GM21737 (cell line): ENCODE results near the gene PTPN21.
"Not testable (repeated sequence)": the region's sequence is repeated elsewhere in the genome, so short reads cannot be mapped to it uniquely, and the experiment has no call there.

Experiments
- ATAC-seq: cut with Tn5 transposase; IDR thresholded peaks from one replicate; pipeline ENCODE4 v1.9.1; 2021; ENCODE audit warnings: mild to moderate bottlenecking, moderate library complexity; ENCODE audit not compliant: unreplicated experiment

Gene PTPN21

DNA sequence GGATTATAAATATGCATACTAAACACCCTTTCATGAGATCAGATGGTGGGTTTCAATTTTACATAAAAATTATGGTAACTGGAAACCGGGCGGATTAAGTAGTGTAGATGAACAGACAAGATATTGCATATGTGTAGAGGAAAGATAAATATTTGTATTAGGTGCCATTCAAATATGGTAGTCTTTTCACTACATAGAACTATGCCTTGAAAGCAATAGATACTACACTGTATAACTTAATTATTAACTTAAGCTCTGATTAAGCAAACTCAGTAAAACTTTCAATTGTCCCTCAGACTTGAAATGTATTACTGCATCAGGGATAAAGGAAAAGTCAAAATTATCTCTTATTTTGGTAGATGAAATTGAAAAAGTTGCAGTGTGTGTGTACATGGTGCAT lies 1.9 kb downstream of the PTPN21 start:
- ATAC-seq = no peak

DNA sequence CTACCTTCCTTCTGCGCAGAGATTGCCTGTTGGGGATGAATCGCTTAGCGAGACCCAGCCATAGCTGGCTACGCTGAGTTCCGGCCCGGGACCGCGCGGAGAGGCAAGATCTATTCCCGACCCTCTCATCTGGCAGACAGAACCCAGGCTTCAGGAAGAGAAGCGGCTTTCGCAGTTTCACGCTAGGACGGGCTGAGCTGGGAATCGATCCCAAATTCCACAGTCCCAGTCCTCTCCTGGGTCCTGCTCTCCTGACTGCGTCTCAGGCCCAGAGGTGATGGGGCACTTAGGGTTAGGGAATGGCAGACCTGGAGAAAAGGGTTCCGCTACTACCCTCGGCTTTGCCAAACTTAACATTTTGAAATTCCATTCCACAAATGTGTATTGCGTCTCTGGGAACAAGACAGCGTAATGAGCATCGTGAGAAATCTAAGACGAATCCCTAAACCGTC lies 2.8 kb downstream of the PTPN21 start:
- ATAC-seq = no peak

- ATAC-seq = no peak
Measured at GRCh38 chr14:88551094-88551870, 3.5 kb downstream of the PTPN21 start.

- no peak for ATAC-seq
Measured at GRCh38 chr14:88550078-88550477, 4.7 kb downstream of the PTPN21 start.

GRCh38 chr14:88547386-88547780 lies 7.4 kb downstream of the PTPN21 start:
- no peak for ATAC-seq

DNA sequence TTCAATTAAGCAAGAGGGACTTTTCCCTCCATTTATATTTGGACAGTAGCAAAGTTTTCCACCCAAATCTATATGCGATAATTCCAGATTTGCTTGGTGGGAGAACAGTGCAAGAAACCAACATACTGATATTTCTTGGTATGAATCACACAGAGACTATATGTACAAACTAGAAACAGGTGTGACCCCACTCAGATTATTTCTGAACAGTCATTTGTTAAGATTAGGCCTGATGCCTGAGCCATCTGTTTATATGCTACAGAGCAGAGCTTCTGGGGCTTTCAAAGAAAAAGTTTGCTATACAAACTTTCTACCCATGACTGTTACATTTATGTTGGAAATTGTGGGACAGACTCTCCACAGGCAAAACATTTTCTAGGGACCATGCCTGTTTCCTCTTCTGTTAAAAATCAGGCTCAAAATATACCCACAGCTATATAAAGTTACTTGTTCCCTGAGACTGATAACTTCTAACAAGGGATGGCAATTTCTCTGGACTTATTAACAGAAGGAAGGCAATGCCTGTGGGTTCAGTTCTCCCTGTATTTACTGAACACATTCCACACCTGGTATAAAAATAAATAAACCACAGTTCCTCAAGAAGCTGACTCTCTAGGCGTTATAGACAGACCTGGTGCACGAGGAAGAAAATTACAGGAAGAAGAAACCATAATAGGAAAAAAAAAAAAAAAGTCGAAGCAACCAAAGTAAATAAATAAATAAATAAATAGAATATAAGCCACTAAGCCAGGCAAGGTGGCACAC lies 8.0 kb downstream of the PTPN21 start:
- ATAC-seq = no peak

- no peak for ATAC-seq
Measured at GRCh38 chr14:88545256-88545655, 9.6 kb downstream of the PTPN21 start.

- ATAC-seq = no peak
Measured at GRCh38 chr14:88542857-88543795, 11.7 kb downstream of the PTPN21 start.

DNA sequence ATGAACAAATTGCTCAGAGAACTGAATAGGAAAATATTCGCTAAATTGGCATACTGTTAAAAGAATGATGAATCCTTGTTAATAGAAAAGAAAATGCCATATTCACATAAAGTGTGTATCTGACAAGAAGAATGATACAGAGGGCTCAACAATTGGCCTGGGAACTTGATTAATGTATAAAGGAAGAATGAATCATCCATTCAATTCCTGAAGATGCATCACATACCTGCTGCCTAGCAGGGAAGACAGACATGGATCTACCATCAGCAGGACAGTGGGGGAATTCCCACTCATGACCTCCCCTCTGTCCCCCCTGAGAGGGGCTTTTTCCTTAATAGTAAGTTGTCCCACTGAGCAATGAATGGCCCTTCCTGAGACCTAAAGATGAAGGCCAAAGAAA lies 13.5 kb downstream of the PTPN21 start:
- ATAC-seq = no peak

DNA sequence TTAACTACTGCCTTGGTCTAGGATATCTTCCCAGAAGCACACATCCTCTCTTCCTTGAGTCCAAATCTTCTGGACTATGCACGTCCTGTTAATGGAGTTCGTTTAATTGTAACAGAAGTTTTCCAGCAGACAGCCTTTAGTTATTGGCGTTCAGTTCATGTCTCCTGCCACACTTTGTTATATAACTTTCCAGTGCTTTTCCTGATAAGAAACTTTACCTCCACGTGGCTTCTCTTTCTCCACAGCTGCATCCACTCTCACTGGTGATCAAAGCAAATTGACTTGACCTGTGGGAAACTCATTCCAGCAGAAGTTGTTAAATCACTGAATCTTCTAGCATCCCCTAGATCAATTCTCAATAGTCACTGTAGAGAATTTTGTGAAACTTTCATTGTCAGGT lies 19.0 kb downstream of the PTPN21 start:
- ATAC-seq = no peak

DNA sequence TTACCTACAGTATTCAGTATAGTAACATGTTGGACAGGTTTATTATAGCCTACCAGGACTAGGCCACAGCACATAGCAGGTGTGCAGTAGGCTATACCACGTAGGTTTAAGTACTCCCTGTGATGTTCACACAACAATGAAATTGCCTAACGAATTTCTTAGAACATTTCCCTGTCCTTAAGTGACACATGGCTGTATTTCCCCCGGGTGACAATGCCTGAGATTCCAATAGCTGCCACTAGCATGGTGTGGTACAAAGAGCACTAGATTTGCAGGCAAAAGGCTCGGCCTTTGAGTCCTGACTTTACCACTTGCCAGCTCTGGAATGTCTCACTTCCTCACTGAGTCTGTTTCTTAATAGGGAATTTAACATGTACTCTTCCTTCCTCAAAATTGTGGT lies 19.7 kb downstream of the PTPN21 start:
- ATAC-seq = no peak

- no peak for ATAC-seq
Measured at GRCh38 chr14:88533064-88533602, 21.7 kb downstream of the PTPN21 start.

DNA sequence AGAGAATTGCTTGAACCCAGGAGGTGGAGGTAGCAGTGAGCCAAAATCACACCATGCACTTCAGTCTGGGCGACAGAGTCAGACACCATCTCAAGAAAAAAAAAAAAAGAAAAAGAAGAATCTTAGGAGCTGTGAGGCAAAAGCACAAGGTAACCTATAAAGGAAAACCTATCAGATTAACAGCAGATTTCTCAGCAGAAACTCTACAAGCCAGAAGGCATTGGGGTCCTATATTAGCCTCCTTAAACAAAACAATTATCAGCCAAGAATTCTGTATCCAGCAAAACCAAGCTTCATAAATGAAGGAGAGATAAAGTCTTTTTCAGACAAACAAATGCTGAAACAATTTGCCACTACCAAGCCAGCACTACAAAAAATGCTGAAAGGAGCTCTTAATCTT lies 24.9 kb downstream of the PTPN21 start:
- ATAC-seq = not testable (repeated sequence)

DNA sequence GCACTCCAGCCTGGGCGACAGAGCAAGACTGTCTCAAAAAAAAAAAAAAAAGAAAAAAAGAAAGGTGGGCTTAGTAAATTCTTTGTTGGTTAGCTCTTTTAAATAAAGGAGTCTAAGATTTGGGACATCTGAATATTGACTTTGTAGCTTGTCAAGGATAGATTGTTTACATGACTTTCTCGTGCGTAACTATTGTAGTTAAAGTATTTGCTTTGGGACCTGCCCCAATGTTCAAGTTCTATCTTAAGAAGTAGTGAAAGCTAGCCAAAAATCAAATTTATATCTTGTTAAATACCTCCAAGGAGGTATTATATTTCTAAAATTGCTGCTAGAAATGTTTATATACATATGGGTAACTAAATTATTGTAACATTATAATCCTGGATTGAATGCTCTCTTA lies 32.4 kb downstream of the PTPN21 start:
- no peak for ATAC-seq

- no peak for ATAC-seq
Measured at GRCh38 chr14:88521818-88522217, 33.0 kb downstream of the PTPN21 start.

GRCh38 chr14:88519907-88520306 lies 34.9 kb downstream of the PTPN21 start:
- no peak for ATAC-seq

DNA sequence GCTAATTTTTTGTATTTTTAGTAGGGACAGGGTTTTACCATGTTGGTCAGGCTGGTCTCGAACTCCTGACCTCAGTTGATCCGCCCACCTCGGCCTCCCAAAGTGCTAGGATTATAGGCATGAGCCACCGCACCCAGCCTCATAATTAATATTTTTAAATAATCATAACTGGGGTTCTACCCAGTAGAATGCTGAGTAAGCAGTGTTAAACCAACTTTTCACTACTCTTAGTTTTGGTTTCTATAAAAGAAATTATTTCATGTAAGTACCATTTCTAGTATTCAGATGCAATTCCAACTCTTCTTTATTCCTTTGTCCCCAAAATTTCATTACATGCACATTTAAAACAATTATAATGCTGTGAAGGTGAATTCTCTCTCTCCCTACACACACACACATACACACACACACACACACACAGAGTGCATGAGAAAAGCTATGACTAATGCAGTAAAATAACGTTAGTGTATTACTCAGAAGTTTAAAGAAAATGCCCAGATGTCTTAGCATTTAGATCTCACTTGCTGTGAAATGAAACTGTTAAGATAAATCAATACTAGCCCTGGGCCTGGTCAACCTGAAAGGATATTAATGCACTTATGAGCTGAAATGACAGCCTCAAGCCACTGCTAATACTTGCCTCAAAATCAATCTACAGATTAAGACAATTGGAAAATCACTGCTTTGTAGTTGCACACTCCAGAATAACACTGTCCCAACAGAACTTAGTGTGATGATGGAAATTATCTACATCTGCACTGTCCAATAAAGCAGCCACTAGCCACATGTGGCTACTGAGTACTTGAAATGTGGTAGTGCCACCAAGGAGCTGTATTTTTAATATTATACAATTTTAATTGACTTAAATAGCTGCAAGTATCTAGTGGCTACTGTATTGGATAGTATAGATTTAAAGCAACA lies 36.0 kb downstream of the PTPN21 start:
- ATAC-seq = no peak

DNA sequence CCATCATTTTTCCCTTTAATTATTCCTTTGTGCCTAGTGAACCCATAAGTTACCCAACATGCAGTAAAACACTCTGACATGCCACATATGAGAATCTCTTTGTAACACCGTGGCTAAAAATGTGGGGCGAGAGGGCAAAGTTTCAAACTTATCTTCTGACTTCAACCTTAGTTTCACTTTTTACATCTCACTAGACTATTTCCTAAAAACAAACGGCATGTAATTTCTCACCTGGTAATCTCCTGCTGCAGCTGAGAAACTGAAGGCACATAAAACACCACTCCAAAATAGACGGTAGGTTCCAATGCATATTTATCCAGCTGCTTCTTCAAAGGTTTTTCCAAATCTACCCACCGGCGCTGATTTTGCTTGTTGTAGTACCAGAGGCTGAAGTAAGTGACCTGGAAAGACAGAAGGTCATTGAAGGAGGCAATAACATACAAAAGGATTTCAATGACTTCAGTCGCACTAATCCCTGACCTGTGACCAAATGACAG lies 37.9 kb downstream of the PTPN21 start:
- ATAC-seq = no peak

- ATAC-seq = no peak
Measured at GRCh38 chr14:88515499-88516221, 39.1 kb downstream of the PTPN21 start.
